GM12874 (cell line): ENCODE measurements around the gene CCM2.

Experiments
- TF ChIP-seq, protein P1 (sequence below): IDR thresholded peaks from 2 replicates; pipeline ENCODE4 v1.5.1; 2011; ENCODE audit warnings: low read depth, mild to moderate bottlenecking, control low read depth, low read length, moderate library complexity; ENCODE audit not compliant: insufficient read depth

The CCM2 gene

DNA sequence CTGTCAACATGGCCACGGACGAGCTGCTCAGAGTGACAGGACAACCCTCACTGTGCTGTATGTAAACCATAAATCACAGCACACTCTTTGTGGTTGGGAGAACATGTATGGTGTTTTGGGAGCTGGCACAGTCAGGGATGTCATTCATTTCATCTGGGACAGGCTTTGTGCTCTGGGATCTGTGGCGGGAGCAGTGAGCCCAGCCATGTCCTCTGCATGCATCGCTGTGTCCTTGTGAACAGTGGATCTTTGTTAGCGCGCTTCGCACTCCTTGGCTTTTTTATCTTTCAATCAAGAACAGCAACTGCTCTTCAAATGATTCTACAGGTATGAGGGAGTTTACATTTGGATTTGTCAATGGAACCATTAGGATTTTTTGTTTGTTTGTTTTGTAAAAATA is 7.1 kb downstream of the CCM2 start:
- TF ChIP-seq, protein P1, sequence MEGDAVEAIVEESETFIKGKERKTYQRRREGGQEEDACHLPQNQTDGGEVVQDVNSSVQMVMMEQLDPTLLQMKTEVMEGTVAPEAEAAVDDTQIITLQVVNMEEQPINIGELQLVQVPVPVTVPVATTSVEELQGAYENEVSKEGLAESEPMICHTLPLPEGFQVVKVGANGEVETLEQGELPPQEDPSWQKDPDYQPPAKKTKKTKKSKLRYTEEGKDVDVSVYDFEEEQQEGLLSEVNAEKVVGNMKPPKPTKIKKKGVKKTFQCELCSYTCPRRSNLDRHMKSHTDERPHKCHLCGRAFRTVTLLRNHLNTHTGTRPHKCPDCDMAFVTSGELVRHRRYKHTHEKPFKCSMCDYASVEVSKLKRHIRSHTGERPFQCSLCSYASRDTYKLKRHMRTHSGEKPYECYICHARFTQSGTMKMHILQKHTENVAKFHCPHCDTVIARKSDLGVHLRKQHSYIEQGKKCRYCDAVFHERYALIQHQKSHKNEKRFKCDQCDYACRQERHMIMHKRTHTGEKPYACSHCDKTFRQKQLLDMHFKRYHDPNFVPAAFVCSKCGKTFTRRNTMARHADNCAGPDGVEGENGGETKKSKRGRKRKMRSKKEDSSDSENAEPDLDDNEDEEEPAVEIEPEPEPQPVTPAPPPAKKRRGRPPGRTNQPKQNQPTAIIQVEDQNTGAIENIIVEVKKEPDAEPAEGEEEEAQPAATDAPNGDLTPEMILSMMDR, result no peak

DNA sequence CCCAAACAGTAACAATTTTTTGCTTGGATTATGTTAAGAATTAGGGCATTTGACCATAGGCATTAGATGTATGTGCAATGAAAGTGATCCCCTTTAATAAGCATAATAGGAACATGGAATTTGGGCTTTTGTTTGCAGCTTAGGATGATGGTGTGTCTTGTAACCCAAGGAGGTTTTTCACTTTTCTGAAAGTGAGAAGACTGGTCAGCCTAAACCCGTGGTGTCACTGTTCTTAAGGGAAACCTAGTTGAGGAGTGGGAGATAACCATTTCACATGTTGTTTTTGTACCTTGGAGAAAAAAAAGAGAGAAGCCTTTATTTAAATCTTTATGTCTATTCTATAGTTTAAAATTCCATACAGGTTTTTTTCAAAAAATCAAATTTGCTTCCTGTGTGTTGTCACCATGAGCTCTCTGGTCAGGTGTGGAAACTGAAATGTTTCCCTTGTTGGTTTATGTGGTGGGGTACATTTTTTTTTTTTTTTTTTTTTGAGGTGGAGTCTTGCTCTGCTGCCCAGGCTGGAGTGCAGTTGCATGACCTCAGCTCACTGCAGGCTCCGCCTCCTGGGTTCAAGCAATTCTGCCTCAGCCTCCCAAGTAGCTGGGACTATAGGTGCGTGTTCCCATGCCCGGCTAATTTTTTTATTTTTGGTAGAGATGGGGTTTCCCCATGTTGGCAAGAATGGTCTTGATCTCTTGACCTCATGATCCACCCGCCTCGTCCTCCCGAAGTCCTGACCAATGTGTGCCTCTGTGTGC is 7.7 kb downstream of the CCM2 start:
- TF ChIP-seq, protein P1, result no peak

DNA sequence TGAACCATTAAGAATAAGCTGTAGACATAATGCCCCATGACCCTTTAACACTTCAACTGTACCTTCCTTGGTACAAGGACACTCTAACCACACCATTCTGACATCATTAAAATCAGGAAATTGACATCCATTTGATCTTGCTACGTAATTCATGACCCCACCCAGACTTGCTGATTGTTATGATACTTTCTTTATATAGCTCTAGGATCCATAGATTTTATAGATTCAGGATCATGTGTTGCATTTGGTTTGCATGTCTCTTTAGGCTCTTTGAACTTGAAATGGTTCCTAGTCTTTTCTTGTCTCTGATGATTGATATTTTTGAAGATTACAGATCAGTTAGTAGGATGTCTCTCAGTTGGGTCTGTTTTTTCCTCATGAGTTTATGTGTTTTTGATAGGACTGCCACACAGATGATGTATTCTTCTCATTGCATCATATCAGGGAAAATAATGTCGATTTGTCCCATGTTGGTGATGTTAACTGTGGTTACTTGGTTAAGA is 13.5 kb downstream of the CCM2 start:
- TF ChIP-seq, protein P1, result no peak

DNA sequence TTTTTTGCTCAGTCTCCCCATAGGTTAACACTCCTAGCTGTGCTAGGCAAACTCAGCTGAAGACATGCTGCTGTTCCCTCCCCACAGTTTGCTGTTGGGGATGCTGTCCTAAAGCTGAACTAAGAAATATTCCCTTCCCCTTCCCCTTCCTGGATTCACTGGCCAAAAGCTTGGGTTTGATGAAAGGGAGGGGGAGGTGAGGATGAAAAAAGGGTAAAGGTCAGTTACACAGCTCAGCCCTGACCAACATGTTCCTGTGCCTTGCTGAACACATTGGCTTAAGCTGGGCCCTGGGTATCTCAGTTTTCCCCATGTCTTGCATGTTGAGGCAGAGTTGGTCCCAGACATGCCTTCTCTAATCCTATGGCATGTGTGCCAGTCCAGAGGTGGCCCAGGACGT is 15.3 kb downstream of the CCM2 start:
- TF ChIP-seq, protein P1, result no peak

DNA sequence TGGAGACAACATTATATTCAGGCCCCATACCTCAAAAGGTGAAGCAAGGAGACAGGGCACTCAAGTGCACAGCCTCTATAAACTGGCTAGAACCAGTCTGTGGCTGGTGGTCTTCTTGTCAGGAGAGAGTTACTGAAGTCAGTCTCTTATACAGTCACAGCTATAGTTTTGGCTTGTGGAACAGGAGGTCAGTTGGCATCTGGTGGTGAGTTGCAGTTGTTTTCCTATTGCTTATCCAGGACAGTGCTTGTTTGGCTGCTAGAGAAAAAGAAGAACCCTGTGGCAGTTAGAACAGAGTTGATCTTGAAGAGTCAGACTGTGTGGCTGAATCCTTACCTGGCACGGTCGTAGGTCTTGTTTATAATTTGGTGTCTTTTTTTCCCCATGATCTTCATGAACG is 17.3 kb downstream of the CCM2 start:
- TF ChIP-seq, protein P1, result no peak

DNA sequence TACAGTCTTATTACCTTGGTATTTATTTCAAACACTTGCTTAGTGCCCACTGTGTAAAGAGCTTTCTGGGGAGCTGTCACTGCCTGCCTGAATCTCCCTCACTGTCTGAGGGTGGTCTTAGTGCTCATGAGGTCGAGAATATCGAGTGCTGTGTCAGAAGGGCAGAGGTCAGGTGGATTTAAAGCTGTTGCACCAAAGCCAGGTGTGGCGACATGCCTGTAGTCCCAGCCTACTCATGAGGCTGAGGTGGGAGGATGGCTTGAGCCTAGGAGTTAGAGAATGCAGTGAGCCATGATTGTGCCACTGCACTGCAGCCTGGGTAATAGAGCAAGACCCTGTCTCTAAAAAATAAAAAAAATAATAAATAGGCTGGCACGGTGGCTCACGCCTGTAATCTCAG is 20.9 kb downstream of the CCM2 start:
- TF ChIP-seq, protein P1, result no peak

DNA sequence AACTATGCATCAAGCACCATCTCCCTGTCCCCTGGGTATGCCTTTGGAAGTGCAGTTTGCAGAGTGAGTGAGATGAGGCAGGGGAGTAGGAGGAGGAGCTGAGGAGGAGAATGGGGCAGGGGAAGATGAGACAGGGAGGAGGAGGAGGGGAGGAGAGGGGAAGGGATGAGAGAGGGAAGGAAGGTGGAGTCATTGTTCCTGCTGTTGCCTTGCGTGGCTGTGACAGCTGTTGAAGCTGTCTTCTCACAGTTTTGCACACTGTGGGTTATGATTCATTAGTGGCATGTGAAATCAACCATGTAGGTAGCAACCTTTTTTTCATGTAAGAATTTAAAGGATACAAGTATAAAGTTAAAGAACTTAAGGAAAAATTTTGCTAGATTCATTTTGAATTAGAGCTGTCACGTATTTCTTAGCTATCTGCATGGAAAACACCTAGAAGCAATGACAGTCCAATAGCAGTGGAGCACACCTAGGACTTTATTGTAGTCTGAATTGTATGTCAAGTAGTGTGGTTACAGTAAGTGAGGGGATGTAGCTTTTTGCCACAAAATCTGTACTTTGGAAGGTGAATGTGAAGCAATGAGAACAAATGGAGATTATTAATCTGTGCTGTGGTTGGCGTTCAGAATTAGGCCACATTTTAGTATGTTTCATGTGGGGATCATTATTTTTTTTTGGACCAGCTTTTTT is 21.7 kb downstream of the CCM2 start:
- TF ChIP-seq, protein P1, result no peak
